Measurements from ENCODE around the gene CCDC97. TPM values are rescaled to one million over a fixed set of nuclear protein-coding genes. Genes with fewer than 3 reads are reported as not detected.

Gene CCDC97
- total RNA-seq, result 8.9 TPM

- peaks cover 39 to 49% (median 44%) of the 10 kb centered on the region in 3 donors for H3K4me1 ChIP-seq (ENCODE audit: control insufficient read depth in 3 of 3, insufficient read depth in 3 of 3, low read length in 3 of 3)
- peak within 1 kb of the TSS; percentile 82 to 98 (median 92) for H3K9ac ChIP-seq (ENCODE audit: low read depth in 1 of 3, low read length in 3 of 3)
- peak within 1 kb of the TSS; percentile 91 for H3K27ac ChIP-seq (ENCODE audit: low read depth, low read length)
- peak within 1 kb of the TSS; percentile 84 to 98 (median 91) for H3K4me3 ChIP-seq (ENCODE audit: low read length in 3 of 3)
- H3K36me3 ChIP-seq (ENCODE audit: control insufficient read depth in 3 of 3, insufficient read depth in 3 of 3, low read length in 3 of 3), result peaks cover 31 to 41% (median 33%) of the 10 kb centered on the region in 3 donors
- H3K27me3 ChIP-seq (ENCODE audit: control insufficient read depth in 3 of 3, insufficient read depth in 3 of 3, low read length in 3 of 3), result no peaks in the 10 kb centered on the region
- no peaks in the 10 kb centered on the region for H3K9me3 ChIP-seq (ENCODE audit: control insufficient read depth in 3 of 3, low read length in 3 of 3)
Measured at GRCh38 chr19:41310033-41310831, at the start of gene CCDC97. CCDC97 (plus strand) TSS chr19:41310172; CDS start chr19:41310311, 139 bp downstream.

- no peaks in the 10 kb centered on the region for H3K27me3 ChIP-seq (ENCODE audit: control insufficient read depth in 3 of 3, insufficient read depth in 3 of 3, low read length in 3 of 3)
- peaks cover 7 to 20% (median 10%) of the 10 kb centered on the region in 3 donors for H3K36me3 ChIP-seq (ENCODE audit: control insufficient read depth in 3 of 3, insufficient read depth in 3 of 3, low read length in 3 of 3)
- H3K4me1 ChIP-seq (ENCODE audit: control insufficient read depth in 3 of 3, insufficient read depth in 3 of 3, low read length in 3 of 3), result peaks cover 17 to 25% (median 21%) of the 10 kb centered on the region in 3 donors
- H3K9me3 ChIP-seq (ENCODE audit: control insufficient read depth in 3 of 3, low read length in 3 of 3), result peaks cover 0 to 4% (median 0%) of the 10 kb centered on the region in 3 donors
- H3K4me3 ChIP-seq (ENCODE audit: low read length in 3 of 3), result peak overlapping the region; percentile 79 to 98 (median 86)
- peak overlapping the region; percentile 37 to 99 (median 73) for H3K9ac ChIP-seq (ENCODE audit: low read depth in 1 of 3, low read length in 3 of 3)
- peak overlapping the region; percentile 97 for H3K27ac ChIP-seq (ENCODE audit: low read depth, low read length)
Measured at GRCh38 chr19:41261474-41262190, 48.3 kb upstream of the CCDC97 start.

GRCh38 chr19:41263042-41263849 is 46.7 kb upstream of the CCDC97 start:
- H3K9me3 ChIP-seq (ENCODE audit: control insufficient read depth in 3 of 3, low read length in 3 of 3), result peaks cover 0 to 4% (median 0%) of the 10 kb centered on the region in 3 donors

GRCh38 chr19:41263850-41264580 is 46.0 kb upstream of the CCDC97 start, which contains the start of gene HNRNPUL1:
HNRNPUL1 (plus strand) TSS chr19:41264372; CDS start chr19:41264504, 132 bp downstream.
- Histone ChIP-seq H3K9me3 (ENCODE audit: control insufficient read depth in 3 of 3, low read length in 3 of 3) (no peaks in the 10 kb centered on the region), H3K36me3 (ENCODE audit: control insufficient read depth in 3 of 3, insufficient read depth in 3 of 3, low read length in 3 of 3) (peaks cover 11 to 19% (median 15%) of the 10 kb centered on the region in 3 donors), H3K4me3 (ENCODE audit: low read length in 3 of 3) (peak within 1 kb of the TSS; percentile 88 to 98 (median 96)), H3K9ac (ENCODE audit: low read depth in 1 of 3, low read length in 3 of 3) (peak within 1 kb of the TSS; percentile 94 to 99 (median 95)), H3K4me1 (ENCODE audit: control insufficient read depth in 3 of 3, insufficient read depth in 3 of 3, low read length in 3 of 3) (peaks cover 27 to 37% (median 29%) of the 10 kb centered on the region in 3 donors), H3K27me3 (ENCODE audit: control insufficient read depth in 3 of 3, insufficient read depth in 3 of 3, low read length in 3 of 3) (no peaks in the 10 kb centered on the region), H3K27ac (ENCODE audit: low read depth, low read length) (peak within 1 kb of the TSS; percentile 97)

More at GRCh38 chr19:41263042-41263849, 46.7 kb upstream of the CCDC97 start:
- H3K9ac ChIP-seq (ENCODE audit: low read depth in 1 of 3, low read length in 3 of 3), result peak overlapping the region; percentile 94 to 99 (median 95)
- H3K4me3 ChIP-seq (ENCODE audit: low read length in 3 of 3), result peak overlapping the region; percentile 86 to 98 (median 96)
- H3K27me3 ChIP-seq (ENCODE audit: control insufficient read depth in 3 of 3, insufficient read depth in 3 of 3, low read length in 3 of 3), result no peaks in the 10 kb centered on the region
- peaks cover 27 to 37% (median 29%) of the 10 kb centered on the region in 3 donors for H3K4me1 ChIP-seq (ENCODE audit: control insufficient read depth in 3 of 3, insufficient read depth in 3 of 3, low read length in 3 of 3)
- H3K36me3 ChIP-seq (ENCODE audit: control insufficient read depth in 3 of 3, insufficient read depth in 3 of 3, low read length in 3 of 3), result peaks cover 7 to 16% (median 9%) of the 10 kb centered on the region in 3 donors
- H3K27ac ChIP-seq (ENCODE audit: low read depth, low read length), result peak overlapping the region; percentile 97

GRCh38 chr19:41264581-41265394 is 45.2 kb upstream of the CCDC97 start:
- H3K4me3 ChIP-seq (ENCODE audit: low read length in 3 of 3), result peak overlapping the region; percentile 85 to 89 (median 88)
- peaks cover 16 to 22% (median 18%) of the 10 kb centered on the region in 3 donors for H3K36me3 ChIP-seq (ENCODE audit: control insufficient read depth in 3 of 3, insufficient read depth in 3 of 3, low read length in 3 of 3)
- H3K9me3 ChIP-seq (ENCODE audit: control insufficient read depth in 3 of 3, low read length in 3 of 3), result no peaks in the 10 kb centered on the region
- H3K4me1 ChIP-seq (ENCODE audit: control insufficient read depth in 3 of 3, insufficient read depth in 3 of 3, low read length in 3 of 3), result peaks cover 27 to 37% (median 29%) of the 10 kb centered on the region in 3 donors
- peak overlapping the region; percentile 97 for H3K27ac ChIP-seq (ENCODE audit: low read depth, low read length)
- no peaks in the 10 kb centered on the region for H3K27me3 ChIP-seq (ENCODE audit: control insufficient read depth in 3 of 3, insufficient read depth in 3 of 3, low read length in 3 of 3)
- peak overlapping the region; percentile 93 to 99 (median 94) for H3K9ac ChIP-seq (ENCODE audit: low read depth in 1 of 3, low read length in 3 of 3)

GRCh38 chr19:41265395-41266153 is 44.4 kb upstream of the CCDC97 start:
- Histone ChIP-seq H3K9me3 (ENCODE audit: control insufficient read depth in 3 of 3, low read length in 3 of 3) (no peaks in the 10 kb centered on the region), H3K9ac (ENCODE audit: low read depth in 1 of 3, low read length in 3 of 3) (peak overlapping the region; percentile 93 to 99 (median 94))

GRCh38 chr19:41269055-41269454 is 40.9 kb upstream of the CCDC97 start:
- H3K9me3 ChIP-seq (ENCODE audit: control insufficient read depth in 3 of 3, low read length in 3 of 3), result no peaks in the 10 kb centered on the region
- peaks cover 20 to 25% (median 22%) of the 10 kb centered on the region in 3 donors for H3K4me1 ChIP-seq (ENCODE audit: control insufficient read depth in 3 of 3, insufficient read depth in 3 of 3, low read length in 3 of 3)
- no peak overlapping the region for H3K27ac ChIP-seq (ENCODE audit: low read depth, low read length)
- no peaks in the 10 kb centered on the region for H3K27me3 ChIP-seq (ENCODE audit: control insufficient read depth in 3 of 3, insufficient read depth in 3 of 3, low read length in 3 of 3)
- H3K36me3 ChIP-seq (ENCODE audit: control insufficient read depth in 3 of 3, insufficient read depth in 3 of 3, low read length in 3 of 3), result peaks cover 55 to 59% (median 55%) of the 10 kb centered on the region in 3 donors
- H3K4me3 ChIP-seq (ENCODE audit: low read length in 3 of 3), result no peak overlapping the region
- H3K9ac ChIP-seq (ENCODE audit: low read depth in 1 of 3, low read length in 3 of 3), result no peak overlapping the region

More at GRCh38 chr19:41265395-41266153, 44.4 kb upstream of the CCDC97 start:
- Histone ChIP-seq H3K4me1 (ENCODE audit: control insufficient read depth in 3 of 3, insufficient read depth in 3 of 3, low read length in 3 of 3) (peaks cover 27 to 37% (median 29%) of the 10 kb centered on the region in 3 donors), H3K36me3 (ENCODE audit: control insufficient read depth in 3 of 3, insufficient read depth in 3 of 3, low read length in 3 of 3) (peaks cover 20 to 25% (median 20%) of the 10 kb centered on the region in 3 donors), H3K4me3 (ENCODE audit: low read length in 3 of 3) (peak overlapping the region; percentile 85 to 89 (median 88)), H3K27ac (ENCODE audit: low read depth, low read length) (peak overlapping the region; percentile 97), H3K27me3 (ENCODE audit: control insufficient read depth in 3 of 3, insufficient read depth in 3 of 3, low read length in 3 of 3) (no peaks in the 10 kb centered on the region)

GRCh38 chr19:41269571-41269970 is 40.4 kb upstream of the CCDC97 start:
- H3K9me3 ChIP-seq (ENCODE audit: control insufficient read depth in 3 of 3, low read length in 3 of 3), result no peaks in the 10 kb centered on the region
- no peaks in the 10 kb centered on the region for H3K27me3 ChIP-seq (ENCODE audit: control insufficient read depth in 3 of 3, insufficient read depth in 3 of 3, low read length in 3 of 3)
- H3K4me1 ChIP-seq (ENCODE audit: control insufficient read depth in 3 of 3, insufficient read depth in 3 of 3, low read length in 3 of 3), result peaks cover 20 to 25% (median 22%) of the 10 kb centered on the region in 3 donors
- H3K4me3 ChIP-seq (ENCODE audit: low read length in 3 of 3), result no peak overlapping the region
- H3K27ac ChIP-seq (ENCODE audit: low read depth, low read length), result no peak overlapping the region
- H3K36me3 ChIP-seq (ENCODE audit: control insufficient read depth in 3 of 3, insufficient read depth in 3 of 3, low read length in 3 of 3), result peaks cover 60 to 65% (median 60%) of the 10 kb centered on the region in 3 donors
- no peak overlapping the region for H3K9ac ChIP-seq (ENCODE audit: low read depth in 1 of 3, low read length in 3 of 3)
